SU-DHL-6 (cell line): ENCODE measurements around the gene ANKRD33.

Source experiments
- CTCF ChIP-seq: fragments of 200-600 bp; sonication (generic); IDR thresholded peaks from one replicate; pipeline ENCODE4 v1.5.1; 2017; ENCODE audit warnings: antibody characterized with exemption, mild to moderate bottlenecking, low read length, moderate library complexity; ENCODE audit not compliant: insufficient read depth, poor library complexity, severe bottlenecking
- EZH2phosphoT487 ChIP-seq: fragments of 200-600 bp; sonication (generic), shearing (Covaris generic); conservative IDR thresholded peaks from 2 replicates; pipeline ENCODE4 v1.6.1; 2018; ENCODE audit warnings: mild to moderate bottlenecking, antibody characterized with exemption, low read length, moderate library complexity, mixed read lengths

GRCh38 chr12:51879102-51879501 is 8.8 kb upstream of the ANKRD33 start:
- TF ChIP-seq CTCF, result no peak
- no peak for TF ChIP-seq EZH2phosphoT487
